HG02970 (cell line): ENCODE results near the gene GALNT17.

Source experiments
- ATAC-seq: cut with Tn5 transposase; IDR thresholded peaks from one replicate; pipeline ENCODE4 v1.9.1; 2021; ENCODE audit warnings: mild to moderate bottlenecking, moderate library complexity, moderate number of reproducible peaks; ENCODE audit not compliant: unreplicated experiment, low FRiP score

The GALNT17 gene

DNA sequence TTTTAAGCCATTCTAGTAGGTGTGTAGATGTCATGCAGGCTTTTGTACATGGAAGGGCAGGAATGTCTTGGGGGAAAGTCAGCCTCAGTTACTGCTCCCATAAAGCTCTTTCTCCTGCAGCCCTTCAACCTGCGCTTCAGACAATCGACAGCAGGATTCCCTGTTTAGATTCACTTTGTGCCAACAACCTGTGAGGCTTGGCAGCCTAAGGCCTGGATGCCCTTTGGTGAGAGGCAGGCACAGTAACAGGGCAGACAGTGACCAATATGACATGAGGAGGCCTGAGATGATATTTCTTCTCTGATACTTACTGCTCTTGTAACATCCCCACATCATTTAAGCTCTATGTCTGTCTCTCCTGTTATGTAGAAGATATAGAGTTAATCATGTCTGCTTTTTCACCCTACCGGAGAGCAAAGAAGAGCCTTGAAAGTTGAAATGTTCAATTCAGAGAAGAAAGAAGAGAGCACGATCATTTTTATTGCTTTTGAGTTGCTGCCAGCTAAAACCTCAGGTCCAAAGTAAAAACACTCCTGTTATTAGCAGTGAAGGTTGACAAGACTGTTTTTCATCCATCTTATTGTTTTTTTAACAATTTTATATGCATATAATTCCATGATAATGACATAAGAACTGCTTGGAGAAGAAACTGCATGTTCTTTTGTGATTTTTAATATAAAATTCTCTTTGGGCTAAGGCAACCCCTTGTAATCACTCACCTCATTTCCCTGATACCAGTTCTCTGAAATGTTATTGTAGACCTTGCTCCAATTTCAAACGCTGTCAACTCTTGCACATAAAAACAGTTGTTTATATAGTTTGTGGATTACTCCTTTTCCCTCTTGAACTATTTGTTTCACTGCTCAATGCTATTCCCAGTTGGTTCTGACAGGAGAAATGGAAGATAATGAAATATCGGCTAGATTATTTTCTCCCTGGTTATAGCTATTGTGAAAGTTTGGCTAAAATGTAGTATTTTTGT lies 140.9 kb downstream of the GALNT17 start:
- no peak for ATAC-seq

DNA sequence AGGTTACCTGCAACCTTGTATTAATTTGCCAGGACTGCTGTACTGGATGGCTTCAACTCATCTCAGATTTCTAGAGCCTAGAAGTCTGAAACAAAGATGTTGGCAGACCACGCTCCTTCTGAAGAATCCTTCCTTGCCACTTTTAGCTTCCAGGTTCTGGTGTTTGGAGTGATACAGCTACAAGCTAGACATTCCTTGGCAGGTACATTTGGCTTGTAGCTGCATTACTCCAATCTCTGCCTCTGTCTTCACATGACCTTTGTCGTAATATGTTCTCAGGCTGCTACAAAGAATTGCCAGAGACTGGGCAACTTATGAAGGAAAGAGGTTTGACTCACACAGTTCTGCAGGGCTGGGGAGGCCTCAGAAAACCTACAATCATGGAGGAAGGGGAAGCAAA lies 146.3 kb downstream of the GALNT17 start:
- ATAC-seq = no peak

DNA sequence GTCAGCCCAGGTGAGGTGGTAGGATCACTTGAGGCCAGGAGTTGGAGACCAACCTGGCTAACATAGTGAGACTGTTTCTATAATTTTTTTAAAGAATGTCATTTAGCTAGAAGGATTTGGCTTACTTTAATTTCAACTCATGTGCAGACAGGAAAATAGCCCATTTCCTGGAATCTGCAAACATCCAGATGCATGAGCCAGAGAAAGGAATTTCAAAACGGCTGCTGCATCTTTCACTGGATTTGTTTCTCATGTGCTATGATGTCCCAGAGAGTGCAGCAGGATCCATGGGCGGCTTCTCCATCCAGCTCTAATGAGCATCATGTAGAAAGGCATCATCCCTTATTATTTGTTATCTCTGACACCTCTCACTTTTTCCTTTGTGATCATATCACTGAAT lies 149.3 kb downstream of the GALNT17 start:
- ATAC-seq = no peak

DNA sequence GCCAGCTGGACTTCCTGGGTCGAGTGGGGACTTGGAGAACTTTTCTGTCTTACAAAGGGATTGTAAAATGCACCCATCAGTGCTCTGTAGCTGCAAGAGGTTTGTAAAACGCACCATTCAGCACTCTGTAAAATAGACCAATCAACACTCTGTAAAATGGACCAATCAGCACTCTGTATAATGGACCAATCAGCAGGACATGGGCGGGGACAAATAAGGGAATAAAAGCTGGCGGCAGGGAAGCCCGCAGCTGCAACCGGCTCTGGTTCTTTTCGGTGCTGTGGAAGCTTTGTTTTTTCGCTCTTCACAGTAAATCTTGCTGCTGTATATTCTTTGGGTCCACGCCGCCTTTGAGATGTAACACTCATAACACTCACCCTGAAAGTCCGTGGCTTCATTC lies 151.9 kb downstream of the GALNT17 start:
- no peak for ATAC-seq

DNA sequence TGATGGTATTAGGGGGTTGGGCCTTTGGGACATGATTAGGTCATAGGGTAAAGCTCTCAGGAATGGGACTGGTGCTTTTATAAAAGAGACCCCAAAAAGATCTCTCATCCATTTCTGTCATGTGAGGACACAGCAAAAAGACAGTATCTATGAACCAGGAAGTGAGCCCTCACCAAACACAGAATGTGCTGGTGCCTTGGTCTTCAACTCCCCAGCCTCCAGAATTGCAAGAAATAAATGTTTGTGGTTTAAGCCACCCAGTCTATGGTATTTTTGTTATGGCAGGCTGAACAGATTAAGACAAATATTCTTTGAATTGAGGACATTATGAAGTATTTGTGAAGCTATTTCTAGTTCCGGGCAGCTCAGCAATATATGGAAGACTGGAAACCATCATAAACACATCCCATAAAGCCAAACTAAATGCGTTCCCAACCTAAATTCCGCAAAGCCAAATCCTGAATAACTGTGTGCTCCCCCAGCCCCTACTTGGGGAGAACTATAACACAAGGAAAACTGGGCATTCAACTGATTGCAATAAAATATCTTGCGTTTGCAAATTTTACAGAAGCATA lies 153.7 kb downstream of the GALNT17 start:
- no peak for ATAC-seq

DNA sequence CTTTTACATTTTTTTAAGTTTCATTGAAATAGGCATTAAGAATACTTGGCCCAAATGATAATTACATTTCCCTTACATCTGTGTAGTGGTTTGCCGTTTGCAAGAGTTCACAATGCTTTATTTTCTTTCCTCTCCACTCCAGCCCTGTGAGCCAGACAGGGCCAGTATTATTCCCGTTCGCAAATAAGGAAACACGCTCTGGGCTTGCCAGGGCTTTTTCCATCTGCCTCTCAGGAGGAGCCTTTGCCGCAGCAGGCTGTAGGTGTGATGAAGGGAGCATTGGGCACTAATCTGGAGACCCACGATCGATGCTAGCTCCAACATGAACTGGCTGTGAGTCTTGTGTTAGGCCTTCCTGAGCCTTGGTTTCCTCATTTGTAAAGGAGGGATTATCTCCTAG lies 154.4 kb downstream of the GALNT17 start:
- ATAC-seq = no peak

DNA sequence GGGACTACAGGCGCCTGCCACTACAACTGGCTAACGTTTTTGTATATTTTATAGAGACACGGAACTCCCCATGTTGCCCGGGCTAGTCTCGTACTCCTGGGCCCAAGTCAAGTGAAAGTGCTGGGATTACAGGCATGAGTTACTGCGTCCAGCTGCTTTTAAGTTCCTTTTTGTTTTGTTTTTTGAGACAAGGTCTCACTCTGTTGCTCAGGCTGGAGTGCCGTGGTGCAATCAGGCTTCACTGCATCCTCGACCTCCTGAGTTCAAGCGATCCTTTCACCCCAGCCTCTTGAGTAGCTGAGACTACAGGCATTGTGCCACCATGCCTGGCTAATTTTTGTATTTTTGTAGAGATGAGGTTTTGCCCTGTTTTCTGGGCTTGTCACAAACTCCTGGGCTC lies 155.0 kb downstream of the GALNT17 start:
- no peak for ATAC-seq

DNA sequence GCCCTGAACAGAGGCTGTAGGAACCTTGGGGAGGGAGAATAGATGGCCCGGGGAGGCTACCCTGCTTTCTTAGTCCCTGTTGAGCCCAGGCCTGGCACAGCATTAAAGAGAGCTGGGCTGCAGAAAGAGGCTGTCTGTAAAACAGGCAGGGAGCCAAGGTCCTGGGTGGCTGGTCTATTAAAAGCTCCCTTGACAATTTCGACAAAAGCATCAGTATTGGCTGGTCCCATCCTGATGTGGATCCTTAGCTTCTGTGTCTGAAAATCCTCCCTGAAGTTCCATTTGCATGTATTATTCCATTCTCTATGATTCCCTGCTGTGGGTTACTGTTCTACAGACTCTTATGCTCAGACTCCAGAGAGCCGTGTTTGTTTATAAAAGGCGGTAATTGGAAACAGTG lies 158.5 kb downstream of the GALNT17 start:
- no peak for ATAC-seq

DNA sequence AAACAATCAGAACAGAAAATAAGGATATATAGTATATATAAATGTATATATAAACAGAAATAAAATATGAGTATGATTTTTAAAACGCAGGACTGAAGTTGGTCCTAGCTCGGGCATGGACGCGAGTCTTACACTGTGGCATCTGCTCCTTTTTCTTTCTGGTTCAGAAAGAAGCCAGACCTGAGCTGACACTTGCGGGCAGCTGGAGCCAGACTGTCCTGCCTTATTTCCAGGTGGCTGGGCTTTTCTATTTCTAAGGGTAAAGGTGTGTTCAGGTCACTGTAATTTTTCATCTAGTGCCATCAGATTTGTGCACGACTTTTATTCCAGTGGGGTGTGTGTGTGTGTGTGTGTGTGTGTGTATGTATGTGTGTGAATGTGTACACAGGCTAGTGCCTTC lies 166.4 kb downstream of the GALNT17 start:
- no peak for ATAC-seq

DNA sequence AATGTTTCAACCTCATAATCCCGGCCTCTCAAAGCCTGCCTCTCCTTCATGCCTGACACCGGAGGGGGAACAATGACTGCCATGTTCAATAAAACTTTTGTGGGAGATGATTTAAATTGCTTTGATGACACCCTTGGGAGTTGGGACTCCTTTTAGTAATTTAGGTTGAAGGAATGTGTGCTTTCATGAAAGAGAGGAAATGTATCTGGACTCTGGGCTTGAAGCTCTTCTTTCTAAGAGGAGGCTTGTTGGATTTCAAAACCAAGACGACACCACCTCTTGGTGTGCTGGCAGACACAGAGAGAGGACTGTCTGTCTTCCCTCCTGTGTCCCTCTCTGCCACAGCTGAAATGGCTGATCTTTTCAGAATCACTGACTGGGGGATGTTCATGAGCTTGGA lies 168.1 kb downstream of the GALNT17 start:
- ATAC-seq = no peak

DNA sequence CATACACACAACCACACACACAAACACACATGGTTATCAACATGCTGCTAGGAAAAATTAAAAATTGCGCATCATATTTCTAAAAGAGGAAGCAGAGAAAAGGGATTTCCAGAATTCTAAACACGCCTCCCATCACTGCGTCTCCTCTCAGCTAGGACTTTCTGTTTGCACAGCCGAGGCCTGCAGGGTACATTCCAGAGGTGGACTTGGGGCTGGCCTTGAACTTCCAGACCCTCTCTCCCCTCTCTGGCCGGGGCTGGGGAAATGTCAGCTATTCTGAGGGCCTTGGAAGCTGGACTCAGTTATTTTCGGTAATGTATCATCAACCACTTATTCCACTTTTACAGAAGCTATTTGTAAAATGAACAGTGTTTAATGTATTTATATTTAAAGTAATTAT lies 168.7 kb downstream of the GALNT17 start:
- ATAC-seq = no peak

DNA sequence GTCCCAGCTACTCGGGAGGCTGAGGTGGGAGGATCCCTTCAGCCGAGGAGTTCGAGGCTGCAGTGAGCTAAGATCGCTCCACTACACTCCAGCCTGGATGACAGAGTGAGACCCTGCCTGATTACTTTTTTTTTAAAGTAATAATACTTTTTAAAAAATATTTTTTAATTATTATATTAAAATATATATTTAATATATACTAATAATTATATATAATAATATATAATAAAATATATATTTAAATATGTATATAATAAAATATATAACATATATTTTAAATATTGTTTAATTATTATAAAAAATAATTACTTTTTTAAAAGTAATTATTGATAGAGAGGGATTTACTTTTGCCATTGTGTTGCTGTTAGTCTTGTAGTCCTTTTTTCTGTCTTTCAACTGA lies 169.2 kb downstream of the GALNT17 start:
- no peak for ATAC-seq

DNA sequence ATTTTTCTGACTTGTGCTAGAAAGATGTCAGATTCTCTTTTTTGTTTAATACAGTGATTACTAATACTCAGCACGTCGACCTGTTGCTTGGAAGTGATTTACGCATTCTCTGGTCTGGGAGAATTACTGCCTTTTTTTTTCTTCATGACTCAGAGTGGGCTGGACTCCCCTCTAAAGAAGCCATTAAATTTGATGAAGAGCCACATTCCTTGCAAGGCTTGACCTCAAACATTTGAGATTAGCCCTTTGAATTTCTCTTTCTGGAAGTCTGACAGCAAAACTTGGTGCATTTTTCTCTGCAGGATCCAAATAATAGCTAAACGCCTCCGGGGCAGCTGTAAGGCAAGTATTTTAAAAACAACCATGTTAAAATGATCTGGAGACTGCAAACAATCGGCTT lies 171.6 kb downstream of the GALNT17 start:
- no peak for ATAC-seq

DNA sequence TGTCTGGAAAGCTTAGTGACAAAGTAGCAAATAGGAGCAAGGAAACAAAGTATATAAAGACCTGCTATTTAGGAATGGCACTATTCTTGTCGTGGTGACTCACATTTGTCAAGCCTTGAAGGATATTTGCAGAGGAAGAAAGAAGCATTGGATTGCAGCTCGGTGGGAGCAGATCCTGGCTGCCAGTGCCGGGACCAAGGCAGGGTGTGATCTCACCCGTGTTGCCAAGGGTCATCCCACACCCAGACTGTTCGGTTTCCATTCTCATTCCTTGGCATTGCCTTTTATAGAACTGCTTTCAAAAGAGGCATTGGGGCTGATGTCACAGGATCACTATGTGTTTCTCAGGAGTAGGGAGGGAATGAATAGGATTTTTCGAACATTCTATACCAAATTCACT lies 176.2 kb downstream of the GALNT17 start:
- no peak for ATAC-seq

DNA sequence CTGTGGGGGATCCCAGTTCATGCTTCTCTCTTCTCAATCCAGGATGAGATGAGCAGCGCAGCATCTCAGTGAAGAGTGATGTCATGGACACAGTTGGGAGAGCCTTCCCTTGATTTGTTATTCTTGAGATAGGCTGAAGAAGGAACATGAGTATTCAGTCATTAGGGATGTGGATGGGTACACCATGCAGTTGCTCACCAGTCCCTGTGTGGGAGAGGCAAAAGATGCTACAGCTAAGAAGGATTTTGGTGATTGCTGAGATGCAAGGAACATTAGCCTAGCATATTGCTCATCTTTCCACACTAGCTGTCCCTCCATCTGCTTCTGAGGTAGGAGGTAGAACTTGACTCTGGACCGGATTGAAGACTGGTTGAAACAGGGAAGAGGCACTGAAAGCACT lies 179.6 kb downstream of the GALNT17 start:
- ATAC-seq = no peak

DNA sequence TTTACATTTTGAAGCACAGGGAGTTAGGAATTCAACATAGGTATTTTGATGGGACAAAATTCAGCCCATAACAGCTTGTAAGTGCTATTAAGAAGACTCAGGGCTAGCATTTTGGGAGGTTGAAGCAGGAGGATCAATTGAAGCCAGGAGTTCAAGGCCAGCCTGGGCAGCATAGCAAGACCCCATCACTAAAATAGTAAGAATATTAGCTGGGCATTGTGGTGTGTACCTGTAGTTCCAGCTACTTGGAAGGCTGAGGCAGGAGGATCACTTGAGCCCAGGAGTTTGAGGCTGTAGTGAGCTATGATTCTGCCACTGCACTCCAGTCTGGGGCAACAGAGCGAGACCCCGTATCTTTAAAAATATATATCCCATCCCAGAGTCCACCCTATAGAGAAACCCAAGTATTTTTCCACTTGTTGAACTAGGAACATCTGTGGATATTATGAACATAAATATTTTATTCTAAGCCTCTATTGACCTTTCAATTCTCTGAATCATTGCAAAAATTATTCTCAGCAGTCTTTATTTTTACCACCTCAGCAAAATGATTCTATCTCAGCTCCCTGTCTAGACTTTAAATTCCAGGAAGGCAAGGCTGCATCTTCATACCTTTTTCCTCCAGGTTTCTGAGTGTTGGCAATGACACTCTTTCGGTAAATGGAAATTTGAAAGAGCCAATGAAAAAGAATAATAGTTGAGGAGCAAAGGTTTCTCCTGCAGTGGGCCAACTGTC lies 181.0 kb downstream of the GALNT17 start:
- no peak for ATAC-seq

DNA sequence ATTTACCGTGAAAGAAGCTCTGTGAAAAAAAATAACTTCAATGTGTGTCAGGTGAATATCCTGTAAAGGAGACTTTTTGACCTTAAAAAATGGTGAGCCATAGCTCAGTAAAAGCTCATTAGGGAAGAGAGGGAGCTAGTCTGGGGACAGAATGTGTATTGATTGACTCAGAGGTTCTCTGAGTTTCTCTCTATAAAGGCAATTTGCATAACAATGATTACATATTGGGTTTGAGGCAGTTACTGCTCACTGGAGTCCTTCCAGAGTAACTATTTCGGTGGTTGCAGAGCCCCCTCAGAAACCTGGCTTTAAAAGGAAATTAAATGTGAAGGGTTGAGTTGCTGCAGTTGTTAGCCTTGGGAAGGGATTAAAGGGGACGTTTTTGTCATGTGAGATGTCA lies 181.6 kb downstream of the GALNT17 start:
- no peak for ATAC-seq

DNA sequence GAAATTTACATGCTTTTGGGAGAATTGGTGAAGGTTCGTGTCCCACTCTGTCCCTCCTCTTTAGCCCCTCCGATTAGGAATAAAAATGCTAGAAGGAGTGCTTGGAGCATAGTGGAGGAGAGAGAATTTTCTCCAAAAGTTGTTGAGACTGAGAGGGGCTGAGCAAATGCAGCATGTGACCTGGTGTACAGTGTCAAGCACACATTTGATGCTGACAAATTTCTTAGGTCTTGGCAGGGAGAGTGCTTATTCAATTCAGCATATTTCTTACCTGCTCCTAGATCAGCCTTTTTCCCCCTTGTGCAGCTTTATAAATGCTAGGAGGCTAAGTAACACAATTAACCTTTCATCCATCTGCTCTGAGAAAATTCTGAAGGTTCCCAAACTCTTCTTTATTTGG lies 189.0 kb downstream of the GALNT17 start:
- ATAC-seq = no peak

DNA sequence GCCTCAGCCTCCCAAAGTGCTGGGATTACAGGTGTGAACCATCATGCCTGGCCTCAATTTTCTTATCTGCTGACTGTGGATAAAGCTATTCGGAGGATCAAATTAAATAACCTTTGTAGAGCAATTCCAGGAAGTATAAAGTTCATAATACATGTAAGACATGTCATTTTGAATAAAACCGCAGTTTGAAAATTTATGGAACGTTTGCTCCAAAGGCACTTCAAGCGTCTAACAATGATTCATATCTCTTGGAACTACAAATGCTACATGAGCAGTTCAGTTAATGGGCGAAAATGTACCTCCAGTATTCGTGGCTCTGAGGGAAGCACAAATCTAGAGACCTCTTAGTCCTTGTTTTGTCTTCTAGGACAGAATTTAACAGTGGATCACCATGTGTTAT lies 190.3 kb downstream of the GALNT17 start:
- no peak for ATAC-seq

DNA sequence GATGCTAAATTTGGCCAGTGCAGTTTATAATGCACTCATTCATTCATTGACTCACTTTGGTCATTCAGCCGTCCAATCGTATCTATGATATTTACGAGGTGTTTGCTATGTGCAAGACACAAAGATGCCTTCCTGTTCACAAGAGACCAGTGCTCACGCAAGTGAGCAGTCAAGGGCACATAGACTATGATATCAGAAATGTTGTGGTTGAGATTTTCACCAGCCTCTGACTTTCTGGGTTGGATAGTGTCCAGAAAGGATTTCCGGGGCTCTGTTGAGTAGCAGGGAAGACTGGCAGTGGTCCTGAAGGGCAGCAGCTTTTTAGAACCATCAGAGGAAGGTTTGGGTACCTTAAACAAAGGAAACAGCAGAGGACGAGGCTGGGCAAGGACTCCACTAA lies 191.8 kb downstream of the GALNT17 start:
- no peak for ATAC-seq

DNA sequence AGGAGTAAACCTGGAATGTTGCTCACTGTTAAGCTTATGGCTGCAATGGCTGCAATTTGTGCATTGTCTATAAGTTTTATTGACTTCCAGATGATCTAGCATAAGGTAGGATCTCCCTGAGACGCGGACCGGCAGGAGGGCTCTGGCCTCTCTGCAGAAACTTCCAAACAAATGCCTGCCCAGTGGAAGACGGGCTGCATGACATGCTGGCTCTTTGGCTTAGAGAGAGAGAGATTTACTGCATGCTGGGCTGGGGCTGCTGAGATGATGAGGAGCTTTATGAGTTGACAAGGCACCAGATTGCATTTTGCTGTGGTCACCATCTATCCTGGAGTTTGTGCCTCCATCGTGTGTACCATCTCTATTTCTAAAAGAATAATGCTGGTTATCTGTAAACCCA lies 193.2 kb downstream of the GALNT17 start:
- no peak for ATAC-seq
